CD4-positive, alpha-beta T cell treated with Interleukin-15 for 1 hour (primary cell): Measurements from ENCODE around the gene NFILZ.

Experiments
- DNase-seq: peaks from one replicate; pipeline ENCODE4 v3.0.0-alpha.2; 2020

The NFILZ gene

GRCh38 chr19:8643860-8644653 is 13.6 kb downstream of the NFILZ start:
- DNase-seq, result no peak

GRCh38 chr19:8648240-8648639 is 17.8 kb downstream of the NFILZ start:
- no peak for DNase-seq

GRCh38 chr19:8654591-8655339 is 24.3 kb downstream of the NFILZ start:
- DNase-seq, result peak; percentile 64

DNA sequence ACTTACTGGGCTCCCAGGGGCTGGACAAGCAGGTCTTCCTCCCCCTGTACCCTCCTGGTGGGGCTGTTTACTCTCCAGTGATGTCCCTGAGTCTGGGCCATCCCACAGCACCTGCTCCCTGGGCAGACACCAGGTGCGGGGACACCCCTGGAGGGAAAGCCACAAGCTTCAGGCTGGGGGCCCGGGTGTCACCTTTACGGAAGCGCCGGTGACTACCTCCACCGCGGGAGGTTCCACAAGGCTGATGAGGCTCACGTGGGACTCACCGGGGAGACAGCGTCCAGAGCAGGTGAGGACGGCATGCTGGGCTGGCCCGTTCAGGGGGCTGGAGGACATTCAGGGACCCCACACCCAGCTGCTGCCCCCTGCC is 24.9 kb downstream of the NFILZ start:
- no peak for DNase-seq

DNA sequence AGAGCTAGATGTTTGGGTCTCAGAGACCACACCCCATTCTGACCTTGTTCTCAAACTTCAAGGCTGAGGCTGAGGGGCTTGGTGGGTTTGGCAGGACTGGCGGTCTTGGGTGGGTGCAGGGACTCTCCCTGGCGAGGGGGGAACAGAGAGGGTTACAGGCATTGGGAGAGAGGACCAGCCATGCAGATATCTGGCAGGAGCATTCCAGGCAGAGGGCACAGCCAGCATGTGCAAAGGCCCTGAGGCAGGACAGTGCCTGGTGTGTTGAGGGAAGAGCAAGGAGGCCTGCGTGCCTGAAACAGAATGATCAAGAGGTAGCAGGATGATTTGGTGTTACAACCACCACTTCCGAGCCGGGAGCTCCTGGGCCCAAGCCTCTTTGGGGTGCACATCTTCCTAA is 27.4 kb downstream of the NFILZ start:
- DNase-seq, result no peak

DNA sequence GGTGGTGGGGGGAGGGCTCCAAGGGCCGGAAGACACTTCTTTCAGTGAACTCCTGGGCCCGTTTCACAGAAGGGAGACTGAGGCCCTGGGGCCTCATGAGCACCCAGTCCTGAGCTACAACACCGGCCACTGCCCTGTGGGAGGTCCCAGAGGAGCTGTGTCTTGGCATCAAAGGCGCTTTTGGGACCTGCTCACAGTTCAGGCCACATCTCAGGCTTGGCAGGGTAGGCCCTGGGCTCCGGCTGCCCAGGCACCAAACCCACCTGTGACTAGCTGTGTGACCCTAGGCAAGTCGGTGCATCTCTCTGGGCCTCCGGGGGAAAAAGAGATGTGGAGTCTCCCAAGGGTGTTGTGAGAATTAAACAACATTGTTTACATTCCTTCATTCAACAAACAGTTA is 29.5 kb downstream of the NFILZ start:
- no peak for DNase-seq

GRCh38 chr19:8662263-8662662 is 31.8 kb downstream of the NFILZ start:
- DNase-seq, result no peak

DNA sequence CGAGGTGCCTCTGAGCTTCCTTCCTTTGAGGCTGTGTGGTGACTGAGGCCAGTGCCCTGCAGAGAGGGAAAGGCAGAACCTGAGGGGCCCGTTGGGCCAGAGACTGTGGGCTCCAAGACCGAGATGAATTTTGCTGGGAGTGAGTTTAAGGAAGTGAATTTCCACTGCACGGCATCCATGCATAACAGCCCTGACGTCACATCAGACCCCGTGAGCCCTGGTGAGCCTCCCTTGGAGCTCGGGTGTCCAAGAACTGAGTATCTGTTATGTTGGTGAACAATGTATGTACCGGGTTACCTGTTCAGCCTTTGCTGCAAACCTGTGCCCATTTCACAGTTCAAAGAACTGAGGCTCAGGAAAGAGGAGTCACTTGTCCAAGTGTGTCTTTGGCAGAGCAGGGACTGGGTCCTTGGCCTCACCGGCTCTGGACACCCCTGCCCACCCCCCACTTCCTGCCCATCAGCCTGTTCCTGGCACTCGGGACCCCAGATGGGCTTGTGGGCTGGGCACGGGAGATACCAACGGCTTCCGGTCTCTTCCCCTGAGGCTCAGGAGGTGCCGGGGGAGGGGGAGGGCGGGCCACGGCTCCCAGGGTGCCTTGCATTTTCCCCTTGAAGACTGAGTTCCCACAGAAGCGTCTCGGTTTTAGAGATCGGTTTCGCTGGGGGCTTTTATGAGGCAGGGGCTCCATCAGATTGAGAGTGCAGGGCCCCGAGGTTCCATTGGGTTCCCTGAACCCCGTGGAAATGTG is 33.7 kb downstream of the NFILZ start:
- peak; percentile 55 for DNase-seq

DNA sequence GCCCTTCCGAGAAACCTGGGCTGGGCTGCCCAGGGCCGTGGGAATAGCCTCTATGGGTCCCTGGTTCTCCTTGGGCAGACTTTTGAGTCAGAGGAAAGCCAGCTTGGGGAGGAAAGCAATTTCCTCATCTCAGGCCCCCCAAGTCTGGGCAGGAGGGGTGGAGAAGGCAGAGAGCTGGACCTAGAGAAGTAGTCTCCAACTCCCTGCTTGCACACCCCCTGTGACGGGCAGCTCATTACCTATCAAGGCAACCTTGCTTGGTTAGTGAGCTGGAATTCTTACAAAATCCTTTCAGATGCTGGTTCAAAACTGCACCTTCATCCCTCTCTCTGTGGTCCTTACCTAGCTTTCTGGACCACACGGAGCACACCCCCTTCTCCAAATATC is 34.2 kb downstream of the NFILZ start:
- DNase-seq, result no peak

DNA sequence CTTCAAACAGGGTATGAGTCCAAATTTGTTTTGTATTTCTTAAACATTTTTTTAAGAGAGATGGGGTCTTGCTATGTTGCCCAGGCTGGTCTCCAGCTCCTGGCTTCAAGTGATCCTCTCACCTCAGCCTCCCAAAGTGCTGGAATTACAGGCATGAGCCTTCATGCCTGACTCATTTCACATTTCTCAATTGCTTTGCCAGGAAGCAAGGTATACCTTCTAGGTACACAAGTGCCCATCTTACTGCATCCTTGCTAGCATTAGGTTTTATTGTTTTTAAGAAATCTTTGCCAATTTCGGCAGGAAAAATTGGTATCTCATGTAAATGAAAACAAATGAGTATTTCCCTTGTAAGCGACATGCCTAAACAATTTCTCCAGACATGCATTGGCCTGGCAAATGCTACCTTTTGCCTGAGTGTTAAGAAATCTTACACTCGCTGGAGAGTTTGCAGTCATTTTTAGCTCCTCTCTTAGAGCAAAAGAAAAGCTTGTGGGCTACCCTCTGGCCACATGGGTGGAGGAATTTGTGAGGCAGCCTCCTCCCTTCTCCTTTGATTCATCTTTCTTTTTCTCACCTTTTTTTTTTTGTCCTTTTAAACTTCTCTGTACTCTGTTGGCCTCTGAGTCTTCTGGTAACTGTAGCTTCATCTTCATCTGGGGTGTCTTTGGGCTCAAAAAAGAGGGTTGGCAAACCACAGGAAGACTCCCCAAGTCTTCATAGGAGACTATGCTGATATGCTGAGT is 35.2 kb downstream of the NFILZ start:
- no peak for DNase-seq

GRCh38 chr19:8666814-8667405 is 36.5 kb downstream of the NFILZ start:
- DNase-seq, result no peak

DNA sequence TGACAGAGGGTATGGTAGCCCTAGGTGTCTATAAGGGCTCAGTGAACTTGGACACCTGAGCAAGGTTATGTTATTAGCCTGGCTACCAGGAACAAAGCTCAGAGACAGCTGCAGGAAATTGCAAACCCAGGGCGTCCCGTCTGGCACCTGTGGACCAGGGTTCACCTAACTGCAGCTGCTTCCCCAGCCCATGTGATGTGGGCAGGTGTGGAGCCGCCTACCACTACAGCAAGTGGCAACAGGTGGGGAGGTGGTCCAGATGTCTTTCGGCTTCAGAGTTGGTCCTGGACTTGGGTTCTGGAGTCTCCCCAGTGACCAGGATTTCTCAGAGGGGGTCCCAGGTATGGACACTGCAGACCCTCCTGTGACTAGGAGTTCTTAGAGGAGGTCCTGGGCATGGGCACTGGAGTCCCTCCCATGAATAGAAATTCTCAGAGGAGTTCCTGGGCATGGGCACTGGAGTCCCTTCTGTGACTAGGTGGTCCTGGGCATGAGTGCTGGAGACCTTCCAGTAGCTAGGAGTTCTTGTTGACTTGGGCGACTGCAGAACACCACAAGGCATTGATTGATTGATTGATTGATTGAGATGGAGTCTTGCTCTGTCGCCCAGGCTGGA is 43.0 kb downstream of the NFILZ start:
- no peak for DNase-seq

GRCh38 chr19:8675066-8675465 is 44.6 kb downstream of the NFILZ start:
- no peak for DNase-seq

DNA sequence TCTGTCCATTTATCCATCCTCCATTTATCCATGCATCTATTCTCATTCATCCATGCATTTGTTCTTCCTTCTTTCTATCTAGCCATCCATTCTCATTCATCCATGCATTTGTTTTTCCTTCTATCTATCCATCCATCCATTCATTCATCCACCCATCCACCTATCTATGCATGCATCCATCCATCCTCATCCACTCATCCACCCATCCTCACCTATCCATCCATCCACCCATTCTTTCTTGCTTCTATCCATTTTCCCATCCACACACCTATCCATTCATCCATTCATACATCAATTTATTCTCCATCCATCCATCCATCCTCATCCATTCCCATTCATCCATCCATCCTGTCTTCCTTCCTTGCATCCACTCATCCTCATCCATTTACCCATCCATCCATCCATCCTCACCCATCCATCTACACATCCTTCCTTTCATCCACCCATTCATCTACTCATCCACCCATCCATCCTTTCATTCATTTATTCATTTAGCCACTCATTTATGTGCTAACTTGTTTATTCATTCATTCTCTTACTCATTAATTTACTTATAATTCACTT is 47.9 kb downstream of the NFILZ start:
- DNase-seq, result no peak
